Uterus (tissue), 2 donors: ENCODE results near the gene EEFSEC.

Experiments used
- POLR2A ChIP-seq, 2 donors: fragments of 450-650 bp; IDR thresholded peaks; one replicate each; pipeline ENCODE4 v1.6.1; 2016; ENCODE audit warnings: antibody characterized with exemption in 2 of 2, mild to moderate bottlenecking in 1 of 2, moderate library complexity in 1 of 2
- TF ChIP-seq, protein P1 (sequence below), 4 experiments: fragments of 200-600 bp in 2 of 4; fragments of 450-650 bp in 2 of 4; sonication (generic) in 2 of 4; IDR thresholded peaks; one replicate each; pipeline ENCODE4 v1.5.1; 2016 to 2019; ENCODE audit warnings: antibody characterized with exemption in 4 of 4, mild to moderate bottlenecking in 2 of 4, moderate library complexity in 1 of 4

DNA sequence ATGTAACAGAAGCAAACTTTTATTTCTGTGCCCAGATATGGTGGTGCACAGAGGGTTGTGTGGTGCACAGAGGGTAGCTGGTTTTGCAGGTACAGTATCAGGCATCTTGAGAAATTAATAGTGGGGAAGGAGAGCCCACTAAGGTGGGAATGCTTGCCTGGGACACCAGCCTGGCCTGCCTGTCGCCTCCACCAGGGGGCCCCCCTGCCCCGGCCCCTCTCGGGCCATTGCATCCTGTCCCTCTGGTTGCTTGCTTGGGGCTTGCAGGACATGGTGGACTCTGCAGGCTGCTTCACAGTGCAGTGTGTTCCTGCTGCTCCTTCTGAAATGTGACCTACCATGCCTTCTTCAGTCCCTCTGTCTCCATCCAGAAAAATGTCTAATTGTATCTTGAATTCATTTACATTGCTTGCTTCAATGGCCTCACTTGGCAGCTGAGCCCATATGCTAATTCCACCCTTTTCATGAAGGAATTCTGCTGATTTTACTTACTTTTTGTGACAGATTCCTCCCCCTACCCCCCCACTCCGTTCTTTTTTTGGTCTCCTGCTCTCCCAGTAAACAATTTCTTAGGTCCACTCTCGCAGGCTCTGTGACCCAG lies 73.6 kb downstream of the EEFSEC start:
- TF ChIP-seq, protein P1, sequence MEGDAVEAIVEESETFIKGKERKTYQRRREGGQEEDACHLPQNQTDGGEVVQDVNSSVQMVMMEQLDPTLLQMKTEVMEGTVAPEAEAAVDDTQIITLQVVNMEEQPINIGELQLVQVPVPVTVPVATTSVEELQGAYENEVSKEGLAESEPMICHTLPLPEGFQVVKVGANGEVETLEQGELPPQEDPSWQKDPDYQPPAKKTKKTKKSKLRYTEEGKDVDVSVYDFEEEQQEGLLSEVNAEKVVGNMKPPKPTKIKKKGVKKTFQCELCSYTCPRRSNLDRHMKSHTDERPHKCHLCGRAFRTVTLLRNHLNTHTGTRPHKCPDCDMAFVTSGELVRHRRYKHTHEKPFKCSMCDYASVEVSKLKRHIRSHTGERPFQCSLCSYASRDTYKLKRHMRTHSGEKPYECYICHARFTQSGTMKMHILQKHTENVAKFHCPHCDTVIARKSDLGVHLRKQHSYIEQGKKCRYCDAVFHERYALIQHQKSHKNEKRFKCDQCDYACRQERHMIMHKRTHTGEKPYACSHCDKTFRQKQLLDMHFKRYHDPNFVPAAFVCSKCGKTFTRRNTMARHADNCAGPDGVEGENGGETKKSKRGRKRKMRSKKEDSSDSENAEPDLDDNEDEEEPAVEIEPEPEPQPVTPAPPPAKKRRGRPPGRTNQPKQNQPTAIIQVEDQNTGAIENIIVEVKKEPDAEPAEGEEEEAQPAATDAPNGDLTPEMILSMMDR (IDR thresholded peaks at IDR 0.05), result peak; percentile 36 to 65 (median 48)
- TF ChIP-seq POLR2A (IDR thresholded peaks at IDR 0.05), result no peak
